Measurements from ENCODE around the gene TRIM51G.
"Not testable (repeated sequence)": the region's sequence is repeated elsewhere in the genome, so short reads cannot be mapped to it uniquely, and the experiment has no call there.

The TRIM51G gene, protein sequence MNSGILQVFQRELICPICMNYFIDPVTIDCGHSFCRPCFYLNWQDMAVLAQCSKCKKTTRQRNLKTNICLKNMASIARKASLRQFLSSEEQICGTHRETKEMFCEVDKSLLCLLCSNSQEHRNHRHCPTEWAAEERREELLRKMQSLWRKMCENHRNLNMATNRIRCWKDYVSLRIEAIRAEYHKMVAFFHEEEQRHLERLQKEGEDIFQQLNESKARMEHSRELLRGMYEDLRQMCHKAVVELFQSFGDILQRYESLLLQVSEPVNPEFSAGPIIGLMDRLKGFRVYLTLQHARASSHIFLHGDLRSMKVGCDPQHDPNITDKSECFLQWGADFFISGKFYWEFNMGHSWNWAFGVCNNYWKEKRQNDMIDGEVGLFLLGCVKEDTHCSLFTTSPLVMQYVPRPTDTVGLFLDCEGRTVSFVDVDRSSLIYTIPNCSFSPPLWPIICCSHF
- 0 reads per million in 2 donors for total RNA-seq

DNA sequence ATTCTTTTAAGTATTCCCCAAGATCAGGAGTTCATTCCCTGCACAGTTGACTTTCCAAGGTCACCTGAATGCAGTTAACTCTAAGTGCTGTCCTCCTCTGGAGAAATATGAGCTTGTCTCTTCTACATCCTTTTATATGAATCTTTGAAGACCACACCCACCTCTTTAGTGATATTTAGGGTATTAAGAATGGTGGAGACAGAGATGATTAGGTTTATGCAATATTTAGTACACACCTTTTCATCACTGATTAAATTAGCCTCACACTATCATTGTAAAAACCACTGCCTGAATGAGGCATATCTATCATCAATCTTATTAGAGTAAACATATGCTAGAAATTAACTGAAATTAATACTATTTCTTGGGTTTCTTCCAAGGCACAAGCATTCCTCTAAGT, at the start of gene TRIM51G:
Gene TRIM51G (minus strand): TSS at position 101 of the 400 bp plus-strand sequence. CDS start 2,190 bp downstream, outside the sequence.
- DNase-seq = not testable (repeated sequence)

DNA sequence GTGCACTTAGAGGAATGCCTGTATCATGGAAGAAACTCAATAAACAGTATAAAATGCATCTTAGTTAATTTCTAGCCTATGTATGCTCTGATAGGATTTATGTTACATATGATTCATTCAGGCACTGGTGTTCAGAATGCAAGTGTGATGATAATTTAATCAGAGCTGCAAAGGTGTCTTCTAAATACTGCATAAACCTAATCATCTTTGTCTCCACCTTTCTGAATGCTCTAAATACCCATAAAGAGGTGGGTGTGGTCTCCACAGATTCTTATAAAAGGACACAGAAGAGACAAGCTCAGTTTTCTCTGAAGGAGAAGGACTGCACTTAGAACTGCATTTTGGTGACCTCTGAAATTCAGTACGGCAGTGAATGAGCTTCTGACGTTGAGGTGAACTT, 44.8 kb upstream of the TRIM51G start, which contains the start of gene TRIM49B:
Gene TRIM49B (plus strand): TSS at position 301 of the 400 bp plus-strand sequence. CDS start 2,777 bp downstream, outside the sequence.
- not testable (repeated sequence) for DNase-seq

DNA sequence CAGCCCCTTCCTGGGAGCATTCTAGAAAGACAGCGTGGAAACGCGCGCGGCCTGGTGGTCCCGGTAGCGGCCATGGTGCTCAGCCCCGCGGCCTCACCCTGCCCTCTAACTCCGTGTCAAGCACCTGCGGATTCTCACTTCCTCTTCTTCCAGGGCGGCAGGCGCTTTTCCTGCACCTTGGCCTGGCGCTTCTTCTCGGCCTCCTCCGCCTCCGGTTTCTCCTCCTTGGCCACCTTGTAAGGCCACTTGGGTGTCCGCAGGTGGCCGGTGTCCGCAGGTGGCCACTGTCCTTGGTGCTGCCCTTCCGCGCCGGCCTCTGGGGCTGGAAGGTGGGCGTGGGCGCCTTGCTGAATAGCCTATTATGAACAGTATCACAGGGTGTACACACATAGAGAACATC, 15.1 kb downstream of the TRIM51G start:
- DNase-seq = not testable (repeated sequence)

DNA sequence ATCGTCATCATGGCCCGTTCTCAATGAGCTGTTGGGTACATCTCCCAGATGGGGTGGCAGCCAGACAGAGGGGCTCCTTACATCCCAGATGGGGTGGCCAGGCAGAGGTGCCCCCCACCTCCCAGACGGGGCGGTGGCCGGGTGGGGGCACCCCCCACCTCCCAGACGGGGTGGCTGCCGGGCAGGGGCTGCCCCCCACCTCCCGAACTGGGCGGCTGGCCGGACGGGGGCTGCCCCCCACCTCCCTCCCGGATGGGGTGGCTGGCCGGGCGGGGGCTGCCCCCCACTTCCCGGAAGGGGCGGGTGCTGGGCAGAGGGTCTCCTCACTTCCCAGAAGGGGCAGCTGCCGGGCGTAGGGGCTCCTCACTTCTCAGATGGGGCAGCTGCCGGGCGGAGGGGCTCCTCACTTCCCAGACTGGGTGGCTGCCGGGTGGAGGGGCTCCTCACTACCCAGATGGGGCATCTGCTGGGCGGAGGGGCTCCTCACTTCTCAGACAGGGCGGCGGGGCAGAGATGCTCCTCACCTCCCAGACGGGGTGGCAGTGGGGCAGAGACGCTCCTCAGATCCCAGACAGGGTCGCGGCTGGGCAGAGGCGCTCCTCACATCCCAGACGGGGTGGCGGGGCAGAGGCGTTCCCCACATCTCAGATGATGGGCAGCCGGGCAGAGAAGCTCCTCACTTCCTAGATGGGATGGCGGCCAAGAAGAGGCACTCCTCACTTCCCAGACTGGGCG, 28.2 kb downstream of the TRIM51G start:
- DNase-seq = not testable (repeated sequence)

DNA sequence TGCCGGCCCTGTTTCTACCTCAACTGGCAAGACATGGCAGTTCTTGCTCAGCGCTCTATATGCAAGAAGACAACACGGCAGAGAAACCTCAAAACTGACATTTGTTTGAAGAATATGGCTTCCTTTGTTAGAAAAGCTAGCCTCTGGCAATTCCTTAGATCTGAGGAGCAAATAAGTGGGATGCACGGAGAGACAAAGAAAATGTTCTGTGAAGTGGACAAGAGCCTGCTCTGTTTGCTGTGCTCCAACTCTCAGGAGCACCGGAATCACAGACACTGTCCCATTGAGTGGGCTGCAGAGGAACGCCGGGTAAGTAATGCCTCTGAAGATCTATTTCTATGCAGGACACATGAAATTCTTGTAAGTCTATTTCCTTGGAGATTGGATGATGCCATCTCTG, 37.9 kb downstream of the TRIM51G start:
- DNase-seq = not testable (repeated sequence)

Measured in T-helper 9 cell (primary cell).